ENCODE measurements around the gene SLC37A2. TPM values are rescaled to one million over a fixed set of nuclear protein-coding genes. Genes with fewer than 3 reads are reported as not detected.

Gene SLC37A2
- polyA plus RNA-seq, 1 of the 3 experiments (the other 2 are of a cell fraction): 0.44 TPM

- Histone ChIP-seq H3K9ac (no peak overlapping the region), H2AFZ (ENCODE audit: low read depth) (no peak overlapping the region), H4K20me1 (ENCODE audit: insufficient read depth) (no peaks in the 10 kb centered on the region), H3K4me2 (no peak overlapping the region), H3K4me1 (ENCODE audit: control insufficient read depth in 1 of 2, insufficient read depth in 2 of 2, low read depth in 1 of 2, low read length in 1 of 2) (no peaks in the 10 kb centered on the region), H3K36me3 (replicated peaks in 1 of 2; ENCODE audit: control insufficient read depth in 1 of 2, insufficient read depth in 2 of 2, low read length in 1 of 2) (no peaks in the 10 kb centered on the region), H3K4me3 (ENCODE audit: low read depth in 2 of 2, low read length in 1 of 2) (no peak overlapping the region), H3K79me2 (ENCODE audit: insufficient read depth) (no peaks in the 10 kb centered on the region), H3K9me3 (no peaks in the 10 kb centered on the region), H3F3A (replicated peaks; ENCODE audit: insufficient read depth) (no peaks in the 10 kb centered on the region), H3K9me2 (no peaks in the 10 kb centered on the region), H3K27ac (ENCODE audit: low read depth in 2 of 2, low read length in 1 of 2) (no peak overlapping the region), H3K27me3 (ENCODE audit: insufficient read depth) (no peaks in the 10 kb centered on the region)
- ChIA-PET POLR2A (no interaction called here), CTCF (interaction anchor here (0.8 to 1.8 kb wide), 3 partner anchors 9 to 348 kb away, joined by 4 to 7 read pairs (median 5); no protein-coding TSS in a partner anchor)
- DNase-seq: no peak
- TF ChIP-seq MEF2A (IDR thresholded peaks at IDR 0.05; ENCODE audit: borderline replicate concordance, low read depth) (no peak), NRF1 (IDR thresholded peaks at IDR 0.05; ENCODE audit: low read depth, low read length) (no peak), TAF1 (IDR thresholded peaks at IDR 0.05; ENCODE audit: borderline replicate concordance, low read depth, low read length) (no peak), ELF1 (IDR thresholded peaks at IDR 0.05) (no peak), POLR2AphosphoS5 (IDR thresholded peaks at IDR 0.05; ENCODE audit: low read depth, low read length) (no peak), NFIC (IDR thresholded peaks at IDR 0.05; ENCODE audit: borderline replicate concordance) (no peak)
- 70% methylated on average over 2 of the region's 14 CpGs for WGBS (ENCODE audit: low lambda C conversion rate)
These were observed 18.1 kb downstream of the SLC37A2 start for GRCh38 chr11:125081098-125081798.

GRCh38 chr11:125082040-125082439, 18.9 kb downstream of the SLC37A2 start:
- Histone ChIP-seq H3F3A (replicated peaks; ENCODE audit: insufficient read depth) (no peaks in the 10 kb centered on the region), H3K9me3 (no peaks in the 10 kb centered on the region), H3K79me2 (ENCODE audit: insufficient read depth) (no peaks in the 10 kb centered on the region), H2AFZ (ENCODE audit: low read depth) (no peak overlapping the region), H3K9ac (no peak overlapping the region), H3K9me2 (no peaks in the 10 kb centered on the region), H3K4me1 (ENCODE audit: control insufficient read depth in 1 of 2, insufficient read depth in 2 of 2, low read depth in 1 of 2, low read length in 1 of 2) (no peaks in the 10 kb centered on the region), H3K27ac (ENCODE audit: low read depth in 2 of 2, low read length in 1 of 2) (no peak overlapping the region), H4K20me1 (ENCODE audit: insufficient read depth) (no peaks in the 10 kb centered on the region), H3K27me3 (ENCODE audit: insufficient read depth) (no peaks in the 10 kb centered on the region), H3K36me3 (replicated peaks in 1 of 2; ENCODE audit: control insufficient read depth in 1 of 2, insufficient read depth in 2 of 2, low read length in 1 of 2) (no peaks in the 10 kb centered on the region), H3K4me3 (ENCODE audit: low read depth in 2 of 2, low read length in 1 of 2) (no peak overlapping the region), H3K4me2 (no peak overlapping the region)
- POLR2A ChIA-PET: no interaction called here
- no peak for DNase-seq
- TF ChIP-seq SMC3 (IDR thresholded peaks at IDR 0.05; ENCODE audit: low read depth, low read length): no peak
- TF ChIP-seq FOXM1 (IDR thresholded peaks at IDR 0.05; ENCODE audit: low read depth): no peak
- no peak for TF ChIP-seq EP300 (IDR thresholded peaks at IDR 0.05; ENCODE audit: borderline replicate concordance in 1 of 2, low read depth in 1 of 2, low read length in 1 of 2)
- TF ChIP-seq MAX (IDR thresholded peaks at IDR 0.05; ENCODE audit: low read depth): no peak
- TF ChIP-seq RFX5 (IDR thresholded peaks at IDR 0.05; ENCODE audit: low read length): no peak
- TF ChIP-seq FOSL2 (IDR thresholded peaks at IDR 0.05; ENCODE audit: borderline replicate concordance, low read depth): no peak
- TF ChIP-seq USF1 (IDR thresholded peaks at IDR 0.05; ENCODE audit: borderline replicate concordance, low read depth): no peak
- TF ChIP-seq MXI1 (IDR thresholded peaks at IDR 0.05; ENCODE audit: low read depth, low read length): no peak
- TF ChIP-seq REST (IDR thresholded peaks at IDR 0.05; ENCODE audit: low read depth, low read length): no peak
- no peak for TF ChIP-seq JUND (IDR thresholded peaks at IDR 0.05)
- no peak for TF ChIP-seq POLR2AphosphoS5 (IDR thresholded peaks at IDR 0.05; ENCODE audit: low read depth, low read length)
- TF ChIP-seq TCF12 (IDR thresholded peaks at IDR 0.05): no peak
- no peak for TF ChIP-seq NRF1 (IDR thresholded peaks at IDR 0.05; ENCODE audit: low read depth, low read length)
- TF ChIP-seq MEF2A (IDR thresholded peaks at IDR 0.05; ENCODE audit: borderline replicate concordance, low read depth): no peak
- TF ChIP-seq NFIC (IDR thresholded peaks at IDR 0.05; ENCODE audit: borderline replicate concordance): no peak
- no peak for TF ChIP-seq PBX3 (IDR thresholded peaks at IDR 0.05)
- WGBS (ENCODE audit: low lambda C conversion rate): 76% methylated on average over 3 of the region's 5 CpGs
- CTCF ChIA-PET: interaction anchor here (0.8 to 2.4 kb wide), 7 partner anchors 9 to 347 kb away, joined by 3 to 12 read pairs (median 7); no protein-coding TSS in a partner anchor

All from SK-N-SH (cell line).